GM19452 (cell line): ENCODE data around the gene GNAI2.
"Not testable (repeated sequence)": the region's sequence is repeated elsewhere in the genome, so short reads cannot be mapped to it uniquely, and the experiment has no call there.

Source experiments
- ATAC-seq: cut with Tn5 transposase; IDR thresholded peaks from one replicate; pipeline ENCODE4 v1.9.1; 2021; ENCODE audit not compliant: unreplicated experiment

Gene GNAI2

GRCh38 chr3:50204804-50205412 is 31.1 kb upstream of the GNAI2 start, which contains the start of gene SLC38A3:
SLC38A3 (plus strand) TSS chr3:50205271; CDS start chr3:50214200, 8,929 bp downstream.
- no peak for ATAC-seq

DNA sequence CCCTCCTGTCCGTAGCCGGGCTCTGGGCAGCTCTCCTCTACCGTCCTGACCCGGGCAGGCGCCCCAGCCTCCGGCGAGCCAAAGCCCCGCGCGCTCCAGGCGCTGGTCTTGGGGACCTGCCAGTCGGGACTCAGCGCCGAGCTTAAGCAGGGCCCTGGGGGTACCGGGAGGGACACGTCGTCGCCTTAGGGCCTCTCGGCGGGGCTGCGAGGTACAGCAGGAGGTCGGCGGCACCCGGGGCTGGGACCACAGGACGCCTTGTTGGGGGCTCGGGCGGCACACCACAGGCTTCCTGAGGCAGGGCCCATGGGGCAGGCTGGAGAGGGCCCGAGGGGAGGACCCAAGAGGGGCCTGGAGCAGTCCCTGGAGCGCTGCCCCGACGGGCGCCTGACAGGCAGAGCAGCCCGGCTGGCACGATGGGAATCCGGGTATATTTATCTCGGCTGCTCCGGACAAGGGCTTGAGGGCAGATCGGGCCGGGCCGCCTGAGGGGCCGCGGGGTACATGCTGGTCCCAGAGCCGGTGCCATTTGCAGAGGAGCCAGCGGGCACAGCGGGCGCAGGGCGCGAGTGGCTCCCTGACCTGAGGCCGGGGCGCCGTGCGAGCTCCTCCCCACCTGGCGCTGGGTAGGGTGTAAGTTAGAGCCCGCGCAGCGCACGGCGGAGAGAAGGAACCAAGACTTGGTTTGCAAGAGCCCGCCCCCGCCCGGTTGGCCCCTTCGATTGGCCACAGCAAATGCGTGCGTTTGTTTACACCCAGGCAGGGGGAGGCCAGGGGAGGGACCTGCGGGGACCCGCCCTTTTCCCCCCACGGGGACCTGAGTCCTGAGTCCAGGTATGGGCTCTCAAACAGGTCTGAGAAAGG is 30.4 kb upstream of the GNAI2 start:
- ATAC-seq = no peak

- ATAC-seq = no peak
Observed at GRCh38 chr3:50207359-50208042, 28.5 kb upstream of the GNAI2 start.

DNA sequence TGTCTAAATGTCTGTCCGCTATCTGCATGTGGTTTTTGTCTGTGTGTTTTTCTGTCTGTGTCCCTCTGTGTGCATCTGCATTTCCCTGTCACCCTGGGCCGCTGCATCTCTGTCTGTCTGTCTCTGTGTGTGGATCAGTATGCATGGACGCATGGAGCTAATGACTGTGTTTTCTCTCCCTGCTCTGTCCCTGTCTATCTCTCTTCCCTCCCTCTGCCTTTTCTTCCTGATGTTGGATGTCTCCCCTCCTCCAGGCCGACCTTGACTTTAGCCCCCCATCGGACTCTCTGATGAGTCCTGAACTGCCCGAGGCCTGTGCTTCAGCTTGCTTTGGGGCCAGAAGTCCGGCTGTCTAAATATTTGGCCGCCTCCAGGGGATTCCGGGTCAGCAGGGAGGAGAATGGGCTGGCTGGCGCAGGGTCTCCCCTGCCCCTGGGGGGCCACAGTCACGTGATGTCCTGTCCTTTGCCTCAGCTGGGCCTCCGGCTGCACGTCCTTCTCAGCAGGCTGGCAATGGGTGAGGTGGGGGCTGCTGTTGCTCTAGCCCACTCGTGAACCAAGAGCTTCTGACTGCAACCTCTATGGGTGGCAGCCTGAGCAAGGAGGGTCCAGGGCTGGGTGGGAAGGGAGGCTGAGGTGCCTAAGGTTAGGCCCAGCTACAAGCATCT is 27.2 kb upstream of the GNAI2 start:
- ATAC-seq = no peak

GRCh38 chr3:50210176-50210509 is 25.9 kb upstream of the GNAI2 start:
- no peak for ATAC-seq

- ATAC-seq = no peak
Observed at GRCh38 chr3:50210510-50211367, 25.3 kb upstream of the GNAI2 start.

GRCh38 chr3:50211368-50211717 is 24.7 kb upstream of the GNAI2 start:
- ATAC-seq = not testable (repeated sequence)

DNA sequence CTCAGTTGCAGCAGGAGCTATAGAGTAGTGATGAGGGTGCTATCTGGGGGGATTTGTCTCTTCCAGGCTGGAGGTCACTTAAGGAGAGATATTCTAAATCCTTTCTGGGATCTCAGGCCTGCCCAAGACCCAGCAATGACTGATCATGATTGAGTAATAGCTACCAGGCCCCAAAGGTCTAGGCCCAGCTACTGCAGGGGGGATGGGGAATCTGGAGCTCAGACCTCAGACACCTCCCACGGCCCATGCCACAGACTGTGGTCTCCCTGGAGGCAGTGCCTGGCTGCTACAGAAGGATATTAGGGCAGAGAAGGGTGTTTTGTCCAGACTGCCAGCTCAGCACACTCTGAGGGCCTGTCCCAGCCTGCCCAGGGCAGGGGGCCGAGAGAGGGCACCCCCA is 24.1 kb upstream of the GNAI2 start:
- ATAC-seq = no peak

- ATAC-seq = no peak
Observed at GRCh38 chr3:50212502-50212901, 23.5 kb upstream of the GNAI2 start.

GRCh38 chr3:50212971-50213370 is 23.0 kb upstream of the GNAI2 start:
- ATAC-seq = no peak

- ATAC-seq = no peak
Observed at GRCh38 chr3:50213373-50213772, 22.6 kb upstream of the GNAI2 start.

DNA sequence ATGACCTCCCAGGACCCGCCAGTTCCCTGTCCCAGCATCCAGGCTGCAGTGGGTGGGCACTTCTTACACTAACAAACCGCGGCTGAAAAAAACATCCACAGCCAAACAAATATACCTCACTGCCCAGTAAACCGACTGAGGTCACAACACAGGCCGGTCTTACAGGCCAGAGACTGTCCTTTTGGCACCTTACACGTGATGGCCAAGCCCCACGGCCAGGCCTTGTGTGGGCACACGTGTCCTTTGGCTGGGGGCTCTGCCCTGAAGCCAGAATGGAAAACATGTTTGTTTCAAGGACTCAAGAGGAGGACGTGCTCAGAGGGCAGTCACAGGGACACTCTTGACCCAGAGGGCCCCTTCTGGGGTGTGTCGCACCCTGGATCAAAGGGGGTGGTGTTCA is 21.2 kb upstream of the GNAI2 start:
- no peak for ATAC-seq

- no peak for ATAC-seq
Observed at GRCh38 chr3:50215529-50215928, 20.5 kb upstream of the GNAI2 start.

GRCh38 chr3:50217681-50218080 is 18.3 kb upstream of the GNAI2 start:
- no peak for ATAC-seq

GRCh38 chr3:50218448-50218847 is 17.6 kb upstream of the GNAI2 start:
- no peak for ATAC-seq

DNA sequence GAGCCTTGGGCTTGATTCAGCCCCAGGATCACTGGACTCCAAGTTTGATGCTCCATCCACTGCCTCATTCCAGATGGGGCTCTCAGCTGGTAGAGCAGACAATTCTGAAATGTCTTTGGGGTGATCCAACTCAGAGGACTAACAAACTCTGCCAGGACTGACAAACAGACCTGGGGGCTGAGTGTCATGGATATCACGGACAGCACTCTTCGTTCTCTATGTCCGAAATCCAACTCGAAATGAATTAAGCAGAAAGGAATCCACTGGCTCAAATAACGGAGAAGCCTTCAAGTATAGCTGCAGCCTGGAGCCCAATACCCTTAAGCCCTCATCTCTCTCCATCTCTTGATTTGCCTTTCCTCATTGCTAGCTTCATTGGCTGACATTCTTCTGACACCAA is 16.7 kb upstream of the GNAI2 start:
- no peak for ATAC-seq

DNA sequence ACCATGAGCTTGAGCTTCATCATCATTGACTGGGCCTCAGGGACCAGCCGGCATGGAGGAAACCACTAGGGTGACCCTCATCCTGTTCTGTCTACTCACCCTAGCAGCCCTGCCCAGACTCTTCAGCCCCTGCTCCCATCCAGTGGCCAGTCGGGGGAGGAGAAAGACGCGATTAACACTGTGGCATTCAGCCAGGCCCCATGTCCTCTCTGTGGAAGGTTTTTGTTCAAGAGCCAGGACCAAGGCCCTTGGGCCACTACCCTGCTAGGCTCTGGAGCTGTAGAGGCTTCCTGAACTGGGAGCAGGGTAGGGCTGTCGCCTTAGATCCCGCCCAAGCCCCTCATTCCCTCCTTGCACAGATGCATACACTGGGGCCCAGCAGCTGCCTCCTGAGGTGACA is 15.9 kb upstream of the GNAI2 start:
- ATAC-seq = no peak

DNA sequence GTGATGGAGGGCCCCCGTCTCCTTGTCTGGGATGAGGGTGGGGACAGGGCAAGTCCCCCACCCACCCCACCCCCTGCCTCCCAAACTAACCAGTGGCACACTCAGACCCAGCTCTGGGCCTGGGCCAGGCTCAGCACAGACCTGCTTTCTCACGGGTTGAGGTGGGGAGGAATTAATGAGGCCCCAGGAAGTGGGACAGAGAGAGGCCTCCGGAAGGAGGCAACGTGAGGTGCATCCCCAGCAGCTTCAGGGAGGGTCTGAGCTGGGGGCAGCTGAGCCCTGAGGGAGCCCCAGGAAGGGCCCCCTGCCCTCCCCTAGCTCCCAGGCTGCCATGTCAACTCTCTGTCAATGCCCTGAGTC is 15.0 kb upstream of the GNAI2 start:
- no peak for ATAC-seq

DNA sequence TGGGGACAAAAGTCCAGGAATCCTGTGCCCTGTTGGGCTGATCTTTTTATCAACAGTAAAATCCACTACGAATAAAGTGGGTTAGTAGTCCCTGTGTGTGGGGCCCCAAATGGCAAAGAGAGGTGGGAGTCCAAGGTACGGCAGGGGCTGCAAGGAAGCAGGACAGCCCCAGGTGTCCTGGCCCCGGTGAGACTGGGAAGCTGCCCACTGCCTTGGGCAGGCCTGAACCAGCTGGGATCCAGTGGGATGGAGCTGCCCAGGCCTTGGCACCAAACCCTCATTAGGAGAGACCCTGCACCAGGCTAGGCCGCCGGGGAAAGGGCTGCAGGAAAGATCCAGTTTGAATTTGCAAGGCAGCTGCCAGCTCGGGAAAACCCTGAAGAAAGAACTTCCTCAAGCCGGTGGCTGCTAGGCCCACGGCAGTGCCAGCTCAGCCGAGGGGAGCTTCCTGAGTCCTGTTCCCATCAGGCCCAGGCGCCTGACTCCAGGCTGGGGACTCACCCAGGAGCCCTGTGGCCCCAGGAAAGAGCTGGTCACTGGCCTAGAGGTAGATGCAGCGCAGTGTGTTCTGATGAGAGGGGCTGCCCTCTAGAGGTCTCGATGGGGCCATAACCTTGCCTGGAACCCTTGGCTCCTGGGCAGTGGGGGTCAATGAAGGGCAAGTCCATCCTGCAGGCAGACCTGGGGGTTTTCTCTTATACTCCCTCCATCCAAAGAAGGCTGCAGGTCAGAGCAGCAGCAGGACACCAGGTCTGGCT is 14.4 kb upstream of the GNAI2 start:
- ATAC-seq = no peak

DNA sequence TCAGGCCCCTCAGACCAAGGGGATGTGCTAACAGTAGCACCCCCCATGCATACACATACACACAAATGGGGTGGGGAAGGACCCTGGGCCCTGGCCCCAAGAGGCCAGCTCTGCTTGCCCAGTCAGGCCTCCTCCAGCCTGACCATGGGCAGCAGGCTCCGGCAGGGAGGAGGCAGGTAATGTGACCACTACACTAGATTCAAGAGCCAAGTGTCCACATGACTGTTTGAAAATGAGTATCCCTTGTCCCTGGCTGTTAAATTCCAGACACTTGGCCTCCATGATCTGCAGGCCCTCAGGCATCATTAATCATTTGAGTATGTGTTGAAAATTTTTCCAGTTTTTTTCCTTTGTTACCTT is 13.9 kb upstream of the GNAI2 start:
- ATAC-seq = no peak
